HUDEP-2 (cell line): Measurements from ENCODE around the gene MED12L.
"Not testable (repeated sequence)": the region's sequence is repeated elsewhere in the genome, so short reads cannot be mapped to it uniquely, and the experiment has no call there.

Experiments used
- DNase-seq, 76 experiments: peaks; one replicate each; lab custom pipeline; 2025; ENCODE audit not compliant: unreplicated experiment in 76 of 76; lab: John Stamatoyannopoulos, UW

Gene MED12L

DNA sequence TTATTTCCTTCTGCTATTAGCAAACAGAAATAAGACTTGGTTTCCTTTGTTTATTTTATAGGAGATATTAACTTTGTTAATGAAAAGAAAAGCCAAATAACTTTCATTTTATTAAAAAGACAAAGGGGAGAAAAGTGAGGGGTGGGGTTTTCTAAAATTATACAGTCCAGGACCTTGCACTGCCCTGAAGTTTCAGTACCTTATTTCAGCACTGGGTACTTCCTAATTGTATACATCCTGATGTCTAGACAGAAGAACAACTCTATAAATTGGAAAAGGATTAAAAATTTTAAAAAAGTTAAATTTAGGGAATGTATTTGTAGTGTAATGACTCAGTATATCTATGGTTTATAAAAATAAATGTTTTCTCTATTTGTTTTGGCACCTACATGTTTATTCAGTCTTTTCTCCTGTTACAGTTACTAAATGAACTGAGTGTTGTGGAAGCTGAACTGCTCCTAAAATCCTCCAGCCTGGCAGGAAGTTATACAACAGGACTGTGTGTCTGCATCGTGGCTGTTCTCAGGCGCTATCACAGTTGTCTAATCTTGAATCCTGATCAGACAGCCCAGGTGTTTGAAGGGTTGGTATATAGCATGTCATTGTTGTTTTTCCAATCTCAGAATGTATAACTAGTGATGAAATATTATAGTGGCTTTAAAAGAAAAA is 271.5 kb downstream of the MED12L start:
- no peak for DNase-seq

GRCh38 chr3:151357463-151357850 is 272.0 kb downstream of the MED12L start:
- DNase-seq, result no peak

GRCh38 chr3:151362751-151363174 is 277.3 kb downstream of the MED12L start:
- no peak for DNase-seq

DNA sequence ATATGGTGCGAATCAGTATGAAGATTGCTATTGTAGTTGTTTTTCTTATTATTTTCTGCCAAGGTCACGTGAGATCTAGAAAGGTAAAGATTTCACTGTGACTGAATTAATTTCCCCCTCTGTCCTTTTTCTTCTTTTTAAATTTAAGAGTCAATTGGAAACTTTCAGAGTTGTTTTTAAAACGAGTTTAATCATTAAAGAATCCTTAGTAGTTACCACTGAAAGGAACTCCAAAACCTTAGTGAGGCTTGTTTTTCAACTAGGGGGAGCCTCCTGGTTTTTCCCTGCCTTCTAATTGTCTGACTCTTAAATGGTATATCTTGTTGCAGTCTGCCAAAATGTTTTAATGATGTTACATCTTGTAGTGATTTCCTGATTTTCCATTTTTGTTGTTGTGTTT is 281.5 kb downstream of the MED12L start:
- DNase-seq, result no peak

DNA sequence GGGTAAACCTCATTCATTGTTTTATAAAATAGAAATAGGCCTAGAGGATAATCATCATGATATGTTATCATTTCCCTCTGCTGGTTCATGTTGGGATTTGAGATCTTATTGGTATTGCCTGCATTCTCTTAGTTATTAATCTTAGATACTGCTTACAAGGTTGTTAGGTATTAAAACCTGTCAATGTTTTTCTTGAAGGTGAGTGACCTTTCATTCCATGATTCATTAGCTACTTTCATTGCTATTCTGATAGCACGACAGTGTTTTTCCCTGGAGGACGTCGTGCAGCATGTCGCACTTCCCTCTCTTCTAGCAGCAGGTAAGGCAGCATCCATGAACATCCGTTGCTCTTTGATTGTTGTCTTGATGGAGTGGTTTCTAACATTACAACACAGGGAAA is 282.0 kb downstream of the MED12L start:
- DNase-seq, result no peak

GRCh38 chr3:151371526-151371925 is 286.1 kb downstream of the MED12L start:
- no peak for DNase-seq

- no peak for DNase-seq
Measured at GRCh38 chr3:151372063-151372820, 286.8 kb downstream of the MED12L start.

- no peak for DNase-seq
Measured at GRCh38 chr3:151377768-151378385, 292.4 kb downstream of the MED12L start.

- DNase-seq, result peak in 15 of 76 experiments; percentile 0 to 22 (median 2)
Measured at GRCh38 chr3:151379083-151379734, 293.7 kb downstream of the MED12L start.

- no peak for DNase-seq
Measured at GRCh38 chr3:151382671-151383070, 297.2 kb downstream of the MED12L start.

- DNase-seq, result no peak
Measured at GRCh38 chr3:151383111-151383510, 297.6 kb downstream of the MED12L start.

DNA sequence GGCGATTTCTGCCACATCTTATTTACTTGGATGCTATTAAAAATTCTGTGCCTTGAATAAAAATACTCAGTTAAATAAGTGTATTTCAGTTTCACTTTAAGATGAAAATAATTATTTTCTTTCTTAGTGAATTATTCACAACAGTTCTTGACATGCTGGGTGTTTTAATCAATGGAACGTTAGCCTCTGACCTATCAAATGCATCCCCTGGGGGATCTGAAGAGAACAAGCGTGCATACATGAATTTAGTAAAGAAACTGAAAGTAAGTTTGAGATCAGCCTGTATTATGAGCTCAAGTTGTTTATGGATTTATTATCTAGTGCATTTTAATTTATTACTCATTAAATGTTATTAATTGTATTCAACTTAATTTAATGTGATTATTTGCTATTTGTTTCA is 298.5 kb downstream of the MED12L start:
- no peak for DNase-seq

GRCh38 chr3:151384741-151385174 is 299.3 kb downstream of the MED12L start, which contains the start of gene P2RY12:
TSS of gene P2RY12 (minus strand) at chr3:151384753. CDS start at chr3:151338845, 45,908 bp downstream.
- no peak for DNase-seq

DNA sequence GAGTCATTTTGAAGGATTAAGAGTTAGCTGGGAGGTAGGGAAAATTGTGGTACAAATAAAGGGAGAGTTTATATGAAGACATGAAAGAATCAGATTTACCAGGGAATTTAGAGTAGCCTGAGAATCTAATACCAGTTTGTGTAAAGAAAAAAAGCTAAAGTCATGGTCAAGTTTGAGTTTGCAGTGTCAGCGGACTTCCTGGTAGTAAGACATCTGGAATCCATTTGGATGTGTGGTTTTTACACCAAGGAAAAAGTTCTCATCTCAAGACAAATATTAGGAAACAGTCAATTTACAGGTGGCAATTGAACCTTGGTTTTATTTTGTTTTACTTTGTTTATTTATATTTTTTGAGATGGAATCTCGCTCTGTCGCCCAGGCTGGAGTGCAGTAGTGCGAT is 300.6 kb downstream of the MED12L start:
- no peak for DNase-seq

- no peak for DNase-seq
Measured at GRCh38 chr3:151387432-151387831, 302.0 kb downstream of the MED12L start.

DNA sequence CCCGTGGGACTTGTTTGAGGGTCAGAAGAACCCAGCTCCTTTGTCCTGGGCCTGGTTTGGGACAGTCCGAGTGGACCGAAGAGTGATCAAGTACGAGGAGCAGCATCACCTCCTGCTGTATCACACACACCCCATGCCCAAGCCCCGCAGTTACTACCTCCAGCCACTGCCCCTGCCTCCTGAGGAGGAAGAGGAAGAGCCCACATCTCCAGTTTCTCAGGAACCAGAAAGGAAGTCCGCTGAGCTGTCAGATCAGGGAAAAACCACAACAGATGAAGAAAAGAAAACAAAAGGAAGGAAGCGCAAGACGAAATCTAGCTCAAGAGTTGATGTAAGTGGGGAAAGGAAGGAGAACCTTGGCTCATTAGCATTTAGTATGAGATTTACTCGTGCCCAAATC is 302.4 kb downstream of the MED12L start:
- DNase-seq, result no peak

- DNase-seq, result no peak
Measured at GRCh38 chr3:151391720-151392119, 306.3 kb downstream of the MED12L start.

DNA sequence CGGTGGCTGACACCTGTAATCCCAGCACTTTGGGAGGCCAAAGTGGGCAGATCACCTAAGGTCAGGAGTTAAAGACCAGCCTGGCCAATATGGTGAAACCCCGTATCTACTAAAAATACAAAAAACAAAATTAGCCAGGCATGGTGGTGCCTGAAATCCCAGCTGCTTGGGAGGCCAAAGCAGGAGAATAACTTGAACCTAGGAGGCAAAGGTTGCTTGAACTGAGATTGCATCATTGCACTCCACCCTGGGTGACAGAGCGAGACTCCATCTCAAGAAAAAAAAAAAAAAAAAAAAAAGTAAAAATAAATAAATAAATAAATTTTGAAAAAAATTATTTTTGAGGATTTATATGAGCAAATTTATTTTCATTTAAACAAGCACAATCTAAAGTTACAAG is 306.7 kb downstream of the MED12L start:
- DNase-seq, result not testable (repeated sequence)

DNA sequence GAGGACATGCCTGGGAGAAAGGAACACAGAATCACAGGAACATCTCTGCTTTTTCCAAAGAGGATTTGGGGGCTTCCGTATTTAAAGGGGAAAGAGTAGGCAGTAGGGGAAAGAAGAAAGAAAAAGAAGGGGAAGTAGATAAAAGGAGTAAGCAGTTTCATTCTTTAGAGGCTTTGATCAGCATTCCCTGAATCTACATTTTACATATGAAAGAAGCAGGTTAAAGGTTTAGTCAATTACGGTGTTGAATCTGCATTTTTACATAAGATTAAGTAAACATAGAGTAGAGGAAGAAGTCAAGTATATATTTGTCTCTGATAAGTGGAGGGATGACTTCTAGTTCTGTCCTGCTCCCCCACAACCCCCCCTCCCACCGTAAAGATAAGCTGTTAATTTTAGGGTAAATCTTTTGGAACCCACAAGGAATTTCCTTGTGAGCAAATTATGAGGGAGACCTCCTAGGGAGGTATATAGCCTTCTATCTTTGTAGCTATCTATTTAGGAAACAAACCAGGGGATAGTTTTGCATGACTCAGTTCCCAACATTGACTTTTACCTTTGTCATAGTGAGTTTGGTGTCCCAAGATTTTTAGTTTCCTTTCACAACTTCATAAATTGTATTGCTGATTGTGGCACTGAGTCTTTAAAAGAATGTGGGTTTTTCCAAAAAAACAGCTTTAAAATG is 307.8 kb downstream of the MED12L start:
- DNase-seq, result no peak

- DNase-seq, result no peak
Measured at GRCh38 chr3:151393941-151394340, 308.5 kb downstream of the MED12L start.

DNA sequence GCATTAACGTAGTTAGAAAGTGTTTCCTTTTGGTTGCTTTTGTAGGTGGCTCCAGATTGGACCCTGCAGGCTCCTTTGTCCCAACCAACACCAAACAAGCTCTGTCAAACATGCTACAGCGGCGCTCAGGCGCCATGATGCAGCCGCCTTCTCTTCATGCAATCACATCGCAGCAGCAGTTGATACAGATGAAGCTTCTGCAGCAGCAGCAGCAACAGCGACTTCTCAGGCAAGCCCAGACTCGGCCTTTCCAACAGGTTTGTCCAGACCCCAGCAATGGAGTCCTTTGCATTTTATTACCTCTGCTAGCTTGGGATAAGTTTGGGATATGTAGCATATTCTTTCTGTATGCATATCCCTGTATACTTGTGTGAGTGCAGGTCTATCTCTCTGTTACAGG is 309.1 kb downstream of the MED12L start:
- DNase-seq, result no peak
